CD4-positive, alpha-beta T cell treated with Interferon alpha-2 for 1 hour (primary cell): ENCODE results near the gene EPN2.

ENCODE experiments used
- DNase-seq, 2 donors: peaks; one replicate each; pipeline ENCODE4 v3.0.0-alpha.2; 2020 to 2022

Gene EPN2

DNA sequence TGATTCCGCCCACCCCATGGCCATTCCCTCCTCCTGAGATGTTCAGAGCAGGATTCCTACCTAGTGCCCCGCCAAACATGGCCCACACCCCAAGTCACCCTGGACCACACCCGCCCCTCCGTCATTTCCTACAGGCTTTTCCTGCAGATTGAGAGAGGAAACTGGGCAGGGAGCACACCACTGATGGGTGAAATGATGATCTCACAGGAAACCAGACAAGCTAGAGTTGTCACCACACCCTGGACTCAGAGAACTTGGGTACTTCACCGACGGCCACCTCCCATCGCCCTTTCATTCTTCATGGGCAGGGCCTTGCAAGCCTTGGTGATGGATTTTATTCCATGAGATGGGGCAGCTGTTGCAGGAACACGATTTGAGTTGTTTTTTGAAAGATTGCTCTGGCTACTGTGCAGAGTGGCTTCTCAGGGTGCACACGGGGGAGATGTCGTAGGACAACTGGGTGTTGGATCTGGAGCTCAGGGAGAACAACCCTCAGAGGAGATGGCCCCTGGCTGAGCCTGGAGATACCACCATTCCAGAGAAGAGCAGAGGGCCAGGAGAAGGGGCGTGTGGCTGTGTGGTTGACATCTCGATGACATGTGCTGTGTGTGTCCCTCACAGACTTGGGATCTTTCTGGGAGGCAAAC, 132.8 kb downstream of the EPN2 start:
- DNase-seq: peak; percentile 59 to 62

DNA sequence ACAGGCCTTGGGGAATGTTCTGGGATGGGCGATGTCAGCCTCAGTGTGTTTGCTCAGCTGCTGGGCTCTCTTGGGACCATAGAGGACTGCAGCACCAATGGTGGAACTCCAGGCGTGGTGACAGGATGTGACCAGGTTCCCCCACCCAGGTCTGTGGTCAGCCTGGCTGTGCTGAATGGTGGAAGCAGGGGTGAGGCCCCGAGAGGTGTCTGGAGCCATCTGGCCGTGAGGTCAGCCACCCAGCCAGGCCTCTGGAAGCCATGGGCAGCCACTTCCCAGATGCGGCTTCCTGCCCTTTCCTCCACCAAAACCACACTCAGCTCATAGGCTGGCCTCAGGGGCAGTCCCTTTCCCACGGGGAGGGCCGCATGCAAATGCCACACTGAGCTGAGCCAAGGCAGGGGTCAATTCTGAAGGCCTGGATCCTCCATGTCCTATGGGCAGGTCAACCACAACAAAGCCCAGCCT, 133.4 kb downstream of the EPN2 start:
- peak; percentile 42 to 43 for DNase-seq

DNA sequence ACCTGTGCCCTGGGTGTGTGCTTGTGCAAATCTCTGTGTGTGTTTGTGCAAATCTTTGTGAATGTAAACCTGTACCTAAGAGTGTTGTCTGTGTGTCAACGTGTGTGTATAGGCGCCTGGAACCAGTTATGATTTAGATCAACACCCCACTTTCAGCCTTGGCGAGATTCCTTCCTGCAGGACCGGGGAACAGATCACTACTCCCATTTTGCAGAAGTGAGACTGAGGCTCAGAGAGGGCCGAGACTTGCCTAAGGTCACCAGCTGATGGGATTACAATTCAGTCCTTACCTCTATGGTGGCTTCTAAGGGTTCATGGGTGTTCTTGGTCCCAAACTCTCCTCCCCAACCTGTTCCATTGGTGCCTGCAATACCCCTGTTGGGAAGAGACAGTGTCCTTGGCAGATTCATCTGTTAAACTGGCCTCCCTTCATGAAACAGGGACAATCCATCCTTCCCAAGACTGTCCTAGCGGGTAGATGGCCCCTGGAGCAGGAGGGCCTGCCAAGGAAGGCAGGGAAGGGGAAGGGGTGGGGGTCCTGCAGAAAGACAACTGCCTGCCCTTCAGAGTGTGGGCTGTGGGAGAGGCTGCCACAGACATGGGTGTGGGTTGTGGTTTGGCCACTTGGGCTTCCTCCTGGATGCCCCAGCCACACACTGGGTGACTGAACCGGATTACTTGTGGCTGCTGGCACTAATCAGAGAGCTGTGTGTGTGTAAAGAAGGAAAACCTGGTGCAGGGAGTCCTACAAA, 134.3 kb downstream of the EPN2 start:
- peak in 1 of 2 donors; percentile 22 for DNase-seq

DNA sequence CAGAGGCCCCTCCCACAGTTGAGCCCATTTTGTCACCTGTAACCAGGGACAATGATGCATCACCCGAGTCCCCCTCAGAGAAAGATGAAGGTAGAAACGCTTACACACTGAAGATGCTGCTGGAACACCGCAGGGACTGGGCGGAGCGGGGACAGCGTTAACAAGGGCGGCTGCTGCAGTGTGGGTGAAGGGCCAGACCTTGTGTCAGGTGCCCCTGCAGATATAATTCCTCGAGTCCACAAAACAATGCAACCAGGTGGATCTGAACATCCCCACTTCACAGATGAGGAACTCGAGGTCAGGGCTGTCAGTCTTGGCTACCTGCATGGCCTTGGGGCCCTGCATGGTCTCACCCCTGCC, 134.8 kb downstream of the EPN2 start:
- DNase-seq: no peak

DNA sequence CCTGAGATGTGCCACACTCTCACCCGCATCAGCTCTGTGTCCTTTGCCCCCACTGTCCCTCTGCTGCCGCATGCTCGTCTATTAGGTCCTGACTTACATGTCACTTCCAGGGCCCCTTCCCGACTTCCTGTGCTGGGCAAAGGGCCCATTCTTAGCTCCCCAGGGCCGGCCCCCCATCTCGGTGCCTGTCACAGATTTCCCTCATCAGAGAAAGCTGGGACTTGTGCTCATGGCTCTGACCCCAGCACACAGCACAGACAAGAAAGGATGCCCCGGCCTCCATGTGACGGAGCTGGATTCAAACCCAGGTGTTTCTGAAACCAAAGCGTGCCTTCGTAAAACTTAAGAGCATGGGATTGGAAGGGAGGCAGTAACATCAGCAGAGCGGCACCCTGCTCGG, 135.3 kb downstream of the EPN2 start:
- no peak for DNase-seq

DNA sequence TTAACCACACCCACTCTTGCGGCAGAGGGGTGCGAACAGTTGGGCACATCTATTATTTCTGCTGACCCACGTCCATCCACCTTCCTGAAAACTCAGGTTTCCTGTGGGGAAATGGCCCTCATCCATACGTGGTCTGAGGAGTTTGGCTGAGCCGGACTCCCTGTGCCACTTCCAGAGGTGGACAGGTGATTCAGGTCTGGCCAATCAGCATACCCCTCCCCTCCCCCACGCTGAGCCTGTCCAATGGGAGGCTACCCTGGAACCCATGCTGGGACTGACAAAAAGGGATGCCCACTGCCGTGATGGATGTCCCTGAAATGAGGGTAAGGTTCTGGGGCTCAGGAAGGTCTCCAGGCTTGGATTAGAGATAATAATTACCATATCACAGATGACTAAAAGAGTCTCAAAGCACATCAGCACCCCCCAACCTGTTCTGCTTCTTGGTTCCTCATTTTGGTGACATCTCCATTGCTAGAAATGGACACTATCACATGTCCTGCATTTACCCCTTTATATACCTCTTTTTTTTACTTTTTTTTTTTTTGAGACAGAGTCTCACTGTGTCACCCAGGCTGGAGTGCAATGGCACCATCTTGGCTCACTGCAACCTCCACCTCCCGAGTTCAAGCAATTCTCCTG, 135.8 kb downstream of the EPN2 start:
- no peak for DNase-seq

DNA sequence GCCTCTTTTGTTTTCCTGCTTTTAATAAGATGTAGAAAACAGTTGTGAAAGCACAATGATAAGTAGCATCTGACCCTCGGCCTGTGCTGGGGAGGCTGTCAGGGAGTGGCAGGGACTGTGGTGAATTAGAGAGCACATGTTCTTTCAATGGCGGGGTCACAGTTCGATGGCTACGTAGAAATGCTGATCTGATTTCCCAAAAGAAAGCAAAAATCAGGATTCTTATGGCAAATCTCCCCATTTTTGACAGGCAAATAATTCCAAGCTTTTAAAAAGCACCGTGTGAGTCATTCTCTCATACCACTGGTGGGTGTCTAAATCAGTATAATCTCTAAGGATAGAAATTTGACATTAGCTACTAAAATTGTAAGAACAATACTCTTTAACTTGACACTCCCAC, 137.0 kb downstream of the EPN2 start:
- DNase-seq: no peak

DNA sequence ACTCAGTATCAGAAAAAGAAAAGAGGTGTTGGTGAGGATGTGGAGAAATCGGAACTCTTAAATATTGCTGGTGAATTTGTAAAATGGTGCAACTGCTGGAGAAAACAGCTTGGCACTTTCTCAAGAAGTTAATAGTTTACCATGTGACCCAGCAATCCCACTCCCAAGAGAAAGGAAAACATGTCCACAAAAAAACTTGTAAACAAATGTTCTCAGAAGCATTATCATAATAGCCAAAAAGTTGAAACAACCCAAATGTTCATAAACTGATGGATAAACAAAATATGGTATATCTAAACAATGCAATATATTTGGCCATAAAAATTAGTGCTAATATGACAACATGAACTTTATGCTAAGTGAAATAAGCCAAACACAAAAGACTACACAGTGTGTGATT, 138.6 kb downstream of the EPN2 start:
- no peak for DNase-seq

DNA sequence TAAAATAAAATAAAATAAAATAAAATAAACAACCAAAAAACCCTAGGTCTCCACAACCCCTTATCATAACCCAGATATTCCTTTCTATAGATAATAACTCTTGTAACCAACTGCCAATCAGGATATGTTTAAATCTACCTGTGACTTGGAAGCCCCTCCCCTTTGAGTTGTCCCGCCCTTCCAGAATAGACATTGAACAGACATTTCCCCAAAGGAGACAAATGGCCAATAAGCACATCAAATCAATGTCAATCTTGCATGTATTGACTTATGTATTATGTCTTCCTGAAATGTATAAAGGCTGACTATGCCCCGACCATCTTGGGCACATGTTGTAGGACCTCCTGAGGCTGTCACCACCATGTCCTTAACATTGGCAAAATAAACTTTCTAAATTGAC, 139.6 kb downstream of the EPN2 start:
- DNase-seq: peak in 1 of 2 donors; percentile 33

DNA sequence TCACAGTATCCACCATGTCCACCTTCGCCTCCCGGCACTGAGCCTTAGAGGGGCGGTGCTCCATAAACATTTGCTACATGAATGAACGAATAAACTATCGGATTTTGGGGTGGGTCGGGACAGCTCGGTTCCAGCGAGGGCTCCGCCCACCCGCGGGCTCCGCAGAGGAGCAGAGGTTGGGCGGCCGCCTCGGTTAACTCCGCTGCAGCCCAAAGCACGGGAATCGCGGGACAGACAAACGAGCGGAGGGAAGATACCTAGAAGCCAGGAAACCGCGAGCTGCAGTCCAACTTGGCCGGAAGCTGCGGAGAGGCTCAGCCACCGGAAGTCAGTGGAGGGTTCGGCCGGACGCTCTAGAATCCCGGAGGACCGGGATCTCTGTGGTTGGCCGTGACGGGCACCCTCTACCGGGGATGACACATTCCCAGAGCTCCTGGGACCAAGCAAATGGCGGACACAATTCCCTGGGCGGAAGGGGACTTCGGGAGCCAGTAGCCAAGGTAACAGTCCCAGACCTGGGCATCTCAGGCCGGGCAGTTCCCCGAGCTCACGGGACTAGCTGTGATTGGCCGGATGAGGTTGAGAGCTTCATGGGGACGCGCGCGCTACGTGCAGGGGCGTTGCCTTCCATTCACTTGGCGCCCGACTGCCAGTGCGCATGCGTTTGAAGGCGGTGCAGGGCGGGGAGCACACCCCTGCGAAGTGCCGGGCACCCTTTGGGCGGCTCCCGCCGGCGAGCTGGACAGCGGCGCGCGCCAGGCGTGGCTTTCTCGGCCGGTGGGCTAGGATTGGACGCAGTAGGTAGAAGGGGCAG, 140.6 kb downstream of the EPN2 start:
- DNase-seq: peak; percentile 97 to 98

DNA sequence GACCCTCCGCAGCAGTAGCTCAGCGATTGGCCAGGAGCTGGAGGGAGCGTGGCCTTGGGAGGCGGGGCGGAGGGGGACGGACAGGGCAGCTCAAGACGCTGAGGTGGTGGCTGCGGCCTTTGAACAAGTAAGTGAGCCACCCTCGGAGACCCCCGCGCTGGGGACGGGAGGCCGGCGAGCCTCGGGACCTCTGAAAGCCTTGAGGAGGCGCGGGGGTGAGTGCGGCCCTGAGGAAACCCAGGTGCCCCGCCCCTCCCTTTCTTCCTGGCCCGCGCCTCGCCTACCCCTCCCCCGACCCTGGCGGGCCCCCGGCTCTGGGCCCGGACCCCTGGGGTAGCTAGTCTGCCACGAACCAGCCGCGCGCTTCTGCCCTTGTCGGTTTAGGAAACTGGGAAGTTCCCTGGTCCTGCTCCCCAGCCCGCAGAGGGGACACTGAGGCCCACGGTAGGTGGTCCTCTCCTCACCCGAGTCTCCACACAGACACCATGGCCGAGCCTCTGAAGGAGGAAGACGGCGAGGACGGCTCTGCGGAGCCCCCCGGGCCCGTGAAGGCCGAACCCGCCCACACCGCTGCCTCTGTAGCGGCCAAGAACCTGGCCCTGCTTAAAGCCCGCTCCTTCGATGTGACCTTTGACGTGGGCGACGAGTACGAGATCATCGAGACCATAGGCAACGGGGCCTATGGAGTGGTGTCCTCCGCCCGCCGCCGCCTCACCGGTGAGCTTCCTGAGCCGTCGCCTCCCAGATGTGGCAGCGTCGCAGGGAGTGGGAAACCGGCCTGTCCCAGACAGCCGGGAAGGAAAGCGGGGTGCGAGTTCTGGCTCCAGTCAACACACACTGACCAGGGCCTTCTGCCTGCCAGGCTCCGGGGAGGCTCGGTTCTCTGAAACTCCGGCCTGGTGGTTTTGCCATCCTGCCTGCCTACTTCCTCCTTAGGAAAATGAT, 141.5 kb downstream of the EPN2 start, which contains the start of gene MAPK7:
TSS of gene MAPK7 (plus strand) at position 83 of the 945 bp plus-strand sequence. CDS start at position 486, 403 bp downstream.
- DNase-seq: no peak

DNA sequence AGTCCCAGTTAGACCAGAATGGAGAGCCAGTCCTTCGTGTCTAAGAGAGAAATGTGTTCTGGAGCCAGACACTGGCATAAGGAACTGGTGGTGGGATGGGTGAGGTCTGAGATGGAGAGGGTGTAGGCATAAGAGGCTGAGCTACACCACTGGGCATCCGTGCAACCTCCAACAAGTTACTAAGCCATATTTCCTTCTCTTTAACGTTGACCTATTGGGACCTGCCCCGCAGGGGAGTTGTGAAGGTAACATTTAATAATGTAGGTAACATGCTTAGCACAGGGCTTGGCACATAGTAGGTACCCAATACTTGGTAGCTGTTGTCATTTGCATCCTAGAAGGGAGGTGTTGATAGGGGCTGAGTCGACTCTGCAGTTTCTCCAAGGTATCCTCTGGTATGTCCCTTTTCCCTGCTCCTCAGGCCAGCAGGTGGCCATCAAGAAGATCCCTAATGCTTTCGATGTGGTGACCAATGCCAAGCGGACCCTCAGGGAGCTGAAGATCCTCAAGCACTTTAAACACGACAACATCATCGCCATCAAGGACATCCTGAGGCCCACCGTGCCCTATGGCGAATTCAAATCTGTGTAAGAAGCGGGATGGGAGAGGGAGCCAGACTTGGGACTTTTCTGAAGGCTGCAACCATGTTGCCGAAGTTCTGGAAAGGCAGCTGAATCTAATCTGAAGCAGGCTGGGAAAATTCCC, 142.3 kb downstream of the EPN2 start:
- no peak for DNase-seq

DNA sequence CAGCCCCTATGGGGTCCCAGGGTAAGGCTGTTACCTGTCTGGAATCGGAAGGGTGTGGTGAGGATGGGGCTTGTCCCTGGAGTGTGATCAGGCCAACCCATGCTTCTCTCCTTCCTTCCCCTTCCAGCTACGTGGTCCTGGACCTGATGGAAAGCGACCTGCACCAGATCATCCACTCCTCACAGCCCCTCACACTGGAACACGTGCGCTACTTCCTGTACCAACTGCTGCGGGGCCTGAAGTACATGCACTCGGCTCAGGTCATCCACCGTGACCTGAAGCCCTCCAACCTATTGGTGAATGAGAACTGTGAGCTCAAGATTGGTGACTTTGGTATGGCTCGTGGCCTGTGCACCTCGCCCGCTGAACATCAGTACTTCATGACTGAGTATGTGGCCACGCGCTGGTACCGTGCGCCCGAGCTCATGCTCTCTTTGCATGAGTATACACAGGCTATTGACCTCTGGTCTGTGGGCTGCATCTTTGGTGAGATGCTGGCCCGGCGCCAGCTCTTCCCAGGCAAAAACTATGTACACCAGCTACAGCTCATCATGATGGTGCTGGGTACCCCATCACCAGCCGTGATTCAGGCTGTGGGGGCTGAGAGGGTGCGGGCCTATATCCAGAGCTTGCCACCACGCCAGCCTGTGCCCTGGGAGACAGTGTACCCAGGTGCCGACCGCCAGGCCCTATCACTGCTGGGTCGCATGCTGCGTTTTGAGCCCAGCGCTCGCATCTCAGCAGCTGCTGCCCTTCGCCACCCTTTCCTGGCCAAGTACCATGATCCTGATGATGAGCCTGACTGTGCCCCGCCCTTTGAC, 143.5 kb downstream of the EPN2 start:
- no peak for DNase-seq

DNA sequence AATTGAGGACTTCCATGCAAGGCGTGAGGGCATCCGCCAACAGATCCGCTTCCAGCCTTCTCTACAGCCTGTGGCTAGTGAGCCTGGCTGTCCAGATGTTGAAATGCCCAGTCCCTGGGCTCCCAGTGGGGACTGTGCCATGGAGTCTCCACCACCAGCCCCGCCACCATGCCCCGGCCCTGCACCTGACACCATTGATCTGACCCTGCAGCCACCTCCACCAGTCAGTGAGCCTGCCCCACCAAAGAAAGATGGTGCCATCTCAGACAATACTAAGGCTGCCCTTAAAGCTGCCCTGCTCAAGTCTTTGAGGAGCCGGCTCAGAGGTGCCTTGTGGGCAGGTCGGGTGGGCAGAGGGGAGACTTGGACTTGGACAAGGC, 144.2 kb downstream of the EPN2 start:
- DNase-seq: no peak

DNA sequence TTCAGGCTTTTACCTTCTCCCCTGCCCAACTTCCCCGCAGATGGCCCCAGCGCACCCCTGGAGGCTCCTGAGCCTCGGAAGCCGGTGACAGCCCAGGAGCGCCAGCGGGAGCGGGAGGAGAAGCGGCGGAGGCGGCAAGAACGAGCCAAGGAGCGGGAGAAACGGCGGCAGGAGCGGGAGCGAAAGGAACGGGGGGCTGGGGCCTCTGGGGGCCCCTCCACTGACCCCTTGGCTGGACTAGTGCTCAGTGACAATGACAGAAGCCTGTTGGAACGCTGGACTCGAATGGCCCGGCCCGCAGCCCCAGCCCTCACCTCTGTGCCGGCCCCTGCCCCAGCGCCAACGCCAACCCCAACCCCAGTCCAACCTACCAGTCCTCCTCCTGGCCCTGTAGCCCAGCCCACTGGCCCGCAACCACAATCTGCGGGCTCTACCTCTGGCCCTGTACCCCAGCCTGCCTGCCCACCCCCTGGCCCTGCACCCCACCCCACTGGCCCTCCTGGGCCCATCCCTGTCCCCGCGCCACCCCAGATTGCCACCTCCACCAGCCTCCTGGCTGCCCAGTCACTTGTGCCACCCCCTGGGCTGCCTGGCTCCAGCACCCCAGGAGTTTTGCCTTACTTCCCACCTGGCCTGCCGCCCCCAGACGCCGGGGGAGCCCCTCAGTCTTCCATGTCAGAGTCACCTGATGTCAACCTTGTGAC, 144.7 kb downstream of the EPN2 start:
- DNase-seq: no peak

DNA sequence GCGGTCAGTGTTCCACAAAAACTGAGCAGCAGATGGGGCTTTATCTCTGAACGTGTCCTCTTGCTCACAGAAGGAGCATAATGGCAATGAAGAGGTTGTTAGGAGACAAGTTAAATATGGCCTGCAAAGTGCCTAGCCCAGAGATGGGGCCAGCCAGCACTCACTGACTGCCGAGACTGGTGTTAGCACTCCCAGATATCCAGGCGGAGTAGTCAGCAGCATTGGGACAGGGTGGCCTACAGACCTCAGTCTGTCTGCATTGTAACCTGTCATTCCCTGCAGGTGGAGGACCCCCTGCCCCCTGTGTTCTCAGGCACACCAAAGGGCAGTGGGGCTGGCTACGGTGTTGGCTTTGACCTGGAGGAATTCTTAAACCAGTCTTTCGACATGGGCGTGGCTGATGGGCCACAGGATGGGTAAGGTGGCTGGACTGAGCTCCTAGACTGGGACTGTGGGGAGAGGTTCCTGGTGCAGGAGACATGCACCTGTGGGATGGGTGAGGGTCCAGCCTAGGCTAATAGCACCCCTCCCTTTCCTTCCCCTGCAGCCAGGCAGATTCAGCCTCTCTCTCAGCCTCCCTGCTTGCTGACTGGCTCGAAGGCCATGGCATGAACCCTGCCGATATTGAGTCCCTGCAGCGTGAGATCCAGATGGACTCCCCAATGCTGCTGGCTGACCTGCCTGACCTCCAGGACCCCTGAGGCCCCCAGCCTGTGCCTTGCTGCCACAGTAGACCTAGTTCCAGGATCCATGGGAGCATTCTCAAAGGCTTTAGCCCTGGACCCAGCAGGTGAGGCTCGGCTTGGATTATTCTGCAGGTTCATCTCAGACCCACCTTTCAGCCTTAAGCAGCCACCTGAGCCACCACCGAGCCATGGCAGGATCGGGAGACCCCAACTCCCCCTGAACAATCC, 145.6 kb downstream of the EPN2 start:
- no peak for DNase-seq

DNA sequence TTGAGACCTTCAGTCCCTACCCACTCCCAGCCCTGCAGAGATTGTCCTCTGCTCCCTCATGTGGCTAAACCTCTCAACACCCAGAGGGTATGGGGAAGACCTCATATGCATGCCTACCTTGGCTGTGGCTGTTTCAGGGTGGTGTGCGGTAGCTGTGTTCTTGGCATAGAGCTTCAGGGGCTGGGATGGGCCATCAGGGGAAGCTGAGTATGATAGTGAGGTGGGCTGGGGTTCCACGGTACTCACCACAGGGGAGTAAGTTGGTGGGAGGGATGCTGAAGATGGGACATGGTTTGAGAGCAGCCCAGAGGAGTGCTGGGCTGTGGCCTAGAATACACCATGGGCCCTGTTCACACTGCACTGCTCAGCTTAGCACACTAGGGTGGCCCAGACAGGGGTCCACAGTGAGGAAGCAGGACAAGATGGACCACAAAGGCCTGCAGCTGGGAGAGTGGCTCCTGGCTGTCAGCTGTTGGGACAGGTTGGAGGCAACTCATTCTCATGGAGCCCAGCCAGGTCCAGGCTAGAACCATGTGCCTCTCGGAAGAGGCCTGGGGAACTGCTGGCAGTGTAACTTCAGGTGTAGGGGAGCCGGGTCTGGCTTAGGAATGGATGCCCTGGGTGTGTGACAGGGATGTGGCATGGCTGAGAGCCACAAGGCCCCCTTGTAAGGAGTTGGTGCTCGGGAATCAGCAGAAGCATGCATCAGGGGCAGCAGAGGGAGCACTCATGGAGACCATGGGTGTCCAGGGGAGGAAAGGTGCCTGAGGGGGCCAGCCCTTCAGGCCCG, 146.7 kb downstream of the EPN2 start:
- no peak for DNase-seq
